Suprapubic skin (tissue), 3 donors: ENCODE data around the gene KCNT1.

ENCODE experiments used
- CTCF ChIP-seq, 2 donors: fragments of 200-600 bp in 1 of 2; fragments of 450-650 bp in 1 of 2; sonication (generic) in 1 of 2; IDR thresholded peaks; one replicate each; pipeline ENCODE4 v1.5.1; 2016 to 2019; ENCODE audit warnings: antibody characterized with exemption in 2 of 2, mild to moderate bottlenecking in 1 of 2, moderate library complexity in 1 of 2
- POLR2AphosphoS5 ChIP-seq, 3 donors: sonication (generic); formaldehyde crosslinking; IDR thresholded peaks; one replicate each; pipeline ENCODE4 v1.6.1; 2017; ENCODE audit warnings: antibody characterized with exemption in 3 of 3

- TF ChIP-seq POLR2AphosphoS5 (IDR thresholded peaks at IDR 0.05), result no peak
- no peak for TF ChIP-seq CTCF (IDR thresholded peaks at IDR 0.05)
Observed at GRCh38 chr9:135783540-135784245, 81.7 kb downstream of the KCNT1 start.
